ENCODE results near the gene MMP20.

Gene MMP20

GRCh38 chr11:102600666-102601065, 24.5 kb downstream of the MMP20 start:
- in situ Hi-C loops (cut with MboI; ENCODE audit: low sequenced_read_pairs, unreplicated experiment): loop anchor here (10.0 kb wide), 1 partner anchor 316 kb away; no protein-coding TSS in a partner anchor
- TF ChIP-seq, protein P1, sequence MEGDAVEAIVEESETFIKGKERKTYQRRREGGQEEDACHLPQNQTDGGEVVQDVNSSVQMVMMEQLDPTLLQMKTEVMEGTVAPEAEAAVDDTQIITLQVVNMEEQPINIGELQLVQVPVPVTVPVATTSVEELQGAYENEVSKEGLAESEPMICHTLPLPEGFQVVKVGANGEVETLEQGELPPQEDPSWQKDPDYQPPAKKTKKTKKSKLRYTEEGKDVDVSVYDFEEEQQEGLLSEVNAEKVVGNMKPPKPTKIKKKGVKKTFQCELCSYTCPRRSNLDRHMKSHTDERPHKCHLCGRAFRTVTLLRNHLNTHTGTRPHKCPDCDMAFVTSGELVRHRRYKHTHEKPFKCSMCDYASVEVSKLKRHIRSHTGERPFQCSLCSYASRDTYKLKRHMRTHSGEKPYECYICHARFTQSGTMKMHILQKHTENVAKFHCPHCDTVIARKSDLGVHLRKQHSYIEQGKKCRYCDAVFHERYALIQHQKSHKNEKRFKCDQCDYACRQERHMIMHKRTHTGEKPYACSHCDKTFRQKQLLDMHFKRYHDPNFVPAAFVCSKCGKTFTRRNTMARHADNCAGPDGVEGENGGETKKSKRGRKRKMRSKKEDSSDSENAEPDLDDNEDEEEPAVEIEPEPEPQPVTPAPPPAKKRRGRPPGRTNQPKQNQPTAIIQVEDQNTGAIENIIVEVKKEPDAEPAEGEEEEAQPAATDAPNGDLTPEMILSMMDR (IDR thresholded peaks at IDR 0.05; ENCODE audit: borderline replicate concordance, control extremely low read depth, extremely low read depth, insufficient read depth, missing control alignments): no peak
- DNase-seq (ENCODE audit: low spot score): no peak

DNA sequence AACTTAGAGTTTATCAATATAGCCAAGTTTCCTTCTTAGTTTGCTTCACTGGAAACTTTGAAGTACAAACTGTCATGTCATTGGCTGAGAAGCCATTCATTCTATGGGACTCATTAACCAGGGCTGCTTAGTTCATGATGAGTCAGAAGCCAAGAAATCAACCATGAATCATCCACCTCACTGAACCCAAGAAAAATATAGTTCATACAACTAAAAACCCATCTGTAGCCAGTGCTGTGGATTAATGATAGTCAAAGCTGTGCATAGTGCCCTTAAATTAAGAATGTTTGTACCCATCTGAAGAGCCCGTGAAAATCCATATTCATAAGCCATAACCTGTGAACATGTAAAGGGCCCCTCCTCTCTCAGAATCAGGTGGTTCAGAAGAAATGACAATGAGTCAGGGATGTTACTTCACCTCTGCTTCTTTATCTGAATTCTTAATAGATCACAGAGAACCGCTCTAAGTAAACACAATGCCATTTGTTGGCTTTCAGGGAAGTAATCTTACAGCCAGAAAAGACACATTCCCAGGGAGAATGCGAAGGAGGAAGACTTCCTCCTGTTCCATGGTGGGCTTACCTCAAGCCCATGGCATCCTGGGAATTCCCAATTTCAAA, 25.4 kb downstream of the MMP20 start:
- in situ Hi-C loops (cut with MboI; ENCODE audit: low sequenced_read_pairs, unreplicated experiment): loop anchor here (10.0 kb wide), 1 partner anchor 315 kb away; no protein-coding TSS in a partner anchor
- peak; percentile 57 for DNase-seq (ENCODE audit: low spot score)

GRCh38 chr11:102598272-102598671, 26.9 kb downstream of the MMP20 start:
- in situ Hi-C loops (cut with MboI; ENCODE audit: low sequenced_read_pairs, unreplicated experiment): no loop called here
- DNase-seq (ENCODE audit: low spot score): no peak
- TF ChIP-seq, protein P1 (IDR thresholded peaks at IDR 0.05; ENCODE audit: borderline replicate concordance, control extremely low read depth, extremely low read depth, insufficient read depth, missing control alignments): no peak

More for the DNA sequence above, 25.4 kb downstream of the MMP20 start:
- TF ChIP-seq, protein P1 (IDR thresholded peaks at IDR 0.05; ENCODE audit: borderline replicate concordance, control extremely low read depth, extremely low read depth, insufficient read depth, missing control alignments): no peak

- DNase-seq (ENCODE audit: low spot score): no peak
- TF ChIP-seq, protein P1 (IDR thresholded peaks at IDR 0.05; ENCODE audit: borderline replicate concordance, control extremely low read depth, extremely low read depth, insufficient read depth, missing control alignments): no peak
- in situ Hi-C loops (cut with MboI; ENCODE audit: low sequenced_read_pairs, unreplicated experiment): no loop called here
Measured at GRCh38 chr11:102596578-102596977, 28.6 kb downstream of the MMP20 start.

DNA sequence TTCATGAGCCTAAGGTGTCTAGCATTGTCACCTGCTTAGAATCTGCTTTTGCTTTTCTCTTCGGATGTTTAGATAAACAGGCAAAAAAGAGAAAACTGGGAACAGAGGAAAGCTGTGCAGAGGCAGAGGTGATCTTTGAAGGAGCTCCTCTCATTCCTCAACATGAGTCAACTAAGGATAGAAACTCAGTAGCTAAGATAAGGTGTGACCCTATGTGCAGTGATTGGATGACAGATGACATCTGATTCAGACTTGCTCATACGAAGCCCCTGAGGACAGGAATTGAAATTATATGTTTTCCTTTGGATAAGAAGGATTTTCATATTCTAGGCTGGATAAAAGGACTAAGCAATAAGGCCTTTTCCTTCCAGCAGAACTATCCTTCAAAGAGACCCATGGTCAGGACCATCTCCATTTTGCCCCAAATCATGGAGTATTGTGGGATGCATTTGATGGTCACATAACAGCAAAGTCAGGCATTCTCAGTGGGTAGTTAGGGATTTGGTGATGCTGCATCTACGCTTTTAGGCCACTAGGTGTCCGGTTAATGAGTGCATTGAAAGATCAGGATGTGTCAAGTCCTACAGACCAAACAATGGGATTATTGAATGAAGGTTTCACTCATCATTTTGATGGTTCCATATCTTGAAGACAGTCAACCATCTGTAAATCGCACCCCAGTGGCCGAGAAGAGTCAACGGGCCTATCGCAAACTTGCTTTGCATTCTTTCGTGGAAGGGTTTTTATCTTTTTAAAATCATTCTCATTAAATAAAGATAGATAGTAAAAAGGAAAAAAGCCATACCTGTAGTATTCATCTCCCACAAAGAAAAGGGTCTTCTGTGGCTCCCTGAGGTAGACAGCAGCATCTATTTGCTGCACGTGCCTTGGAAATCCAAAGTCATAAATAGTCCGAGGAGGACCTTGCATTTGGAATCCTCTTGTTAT, 32.2 kb downstream of the MMP20 start:
- in situ Hi-C loops (cut with MboI; ENCODE audit: low sequenced_read_pairs, unreplicated experiment): no loop called here
- DNase-seq (ENCODE audit: low spot score): no peak

GRCh38 chr11:102592131-102592530, 33.0 kb downstream of the MMP20 start:
- in situ Hi-C loops (cut with MboI; ENCODE audit: low sequenced_read_pairs, unreplicated experiment): no loop called here
- DNase-seq (ENCODE audit: low spot score): no peak
- TF ChIP-seq, protein P1 (IDR thresholded peaks at IDR 0.05; ENCODE audit: borderline replicate concordance, control extremely low read depth, extremely low read depth, insufficient read depth, missing control alignments): no peak

More for the DNA sequence above, 32.2 kb downstream of the MMP20 start:
- TF ChIP-seq, protein P1 (IDR thresholded peaks at IDR 0.05; ENCODE audit: borderline replicate concordance, control extremely low read depth, extremely low read depth, insufficient read depth, missing control alignments): no peak
